SK-N-MC (cell line): Measurements from ENCODE around the gene SNRPA.
A peak's percentile ranks its signal among the peaks of the same experiment; 100 is the strongest.

ENCODE experiments used
- DNase-seq: peaks from one replicate; pipeline ENCODE4 v3.0.0-alpha.2; 2011; ENCODE audit warnings: low read depth, low spot score
- H3K27ac ChIP-seq: fragments of 200-600 bp; sonication (generic); 2 replicates; pipeline ENCODE4 v1.5.1; 2016; ENCODE audit warnings: mixed run types
- H3K36me3 ChIP-seq: fragments of 200-600 bp; sonication (generic); 2 replicates; pipeline ENCODE4 v1.6.1; 2017; ENCODE audit warnings: antibody characterized with exemption, low read length, mixed read lengths; ENCODE audit not compliant: insufficient read depth
- H3K4me3 ChIP-seq: fragments of 200-600 bp; sonication (generic); 2 replicates; pipeline ENCODE4 v1.5.1; 2016
- H3K9ac ChIP-seq: fragments of 200-600 bp; sonication (generic); 2 replicates; pipeline ENCODE4 v1.8.0; 2017; ENCODE audit warnings: mixed run types, mixed read lengths; ENCODE audit not compliant: insufficient read length
- H3K9me3 ChIP-seq: fragments of 200-600 bp; sonication (generic); 2 replicates; pipeline ENCODE4 v1.6.1; 2017; ENCODE audit warnings: low read depth, mild to moderate bottlenecking, antibody characterized with exemption, low read length, moderate library complexity, mixed read lengths
- EZH2 ChIP-seq: fragments of 200-600 bp; sonication (generic); IDR thresholded peaks from one replicate; pipeline ENCODE4 v1.6.1; 2017; ENCODE audit warnings: antibody characterized with exemption
- FOXP2 ChIP-seq: optimal IDR thresholded peaks from 2 replicates; pipeline ENCODE3; 2011; ENCODE audit warnings: mild to moderate bottlenecking, moderate library complexity; ENCODE audit not compliant: insufficient read depth; ENCODE audit errors: extremely low read length, control extremely low read depth
- POLR2AphosphoS5 ChIP-seq: IDR thresholded peaks from 2 replicates; pipeline ENCODE4 v1.6.1; 2012; ENCODE audit warnings: mild to moderate bottlenecking, low read depth, low read length, borderline replicate concordance

SNRPA gene

DNA sequence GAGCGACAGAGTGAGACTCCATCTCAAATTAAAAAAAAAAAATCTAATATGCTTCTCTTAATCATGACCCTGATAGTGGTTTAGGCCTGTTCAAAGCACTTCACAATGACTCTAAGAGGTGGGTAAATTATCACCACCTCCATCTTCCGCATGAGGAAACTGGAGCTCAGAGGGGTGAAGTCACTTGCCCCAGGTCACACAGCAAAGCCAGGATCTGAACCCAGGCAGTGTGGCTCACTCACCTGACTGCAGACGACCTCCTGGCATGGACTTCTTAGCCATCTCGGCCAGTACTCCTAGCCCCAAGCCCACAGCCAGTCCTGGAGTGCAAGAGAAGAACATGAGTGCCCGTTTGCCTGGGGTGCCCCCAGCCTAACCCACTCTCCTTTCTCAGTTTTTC lies 41.2 kb upstream of the SNRPA start:
- no peaks in the 10 kb centered on the region for H3K9me3 ChIP-seq
- H3K9ac ChIP-seq = no peak overlapping the region
- no peak for DNase-seq
- peaks cover 23% of the 10 kb centered on the region for H3K36me3 ChIP-seq
- H3K4me3 ChIP-seq = no peak overlapping the region
- TF ChIP-seq FOXP2 (no peak), POLR2AphosphoS5 (no peak), EZH2 (no peak)
- no peak overlapping the region for H3K27ac ChIP-seq

DNA sequence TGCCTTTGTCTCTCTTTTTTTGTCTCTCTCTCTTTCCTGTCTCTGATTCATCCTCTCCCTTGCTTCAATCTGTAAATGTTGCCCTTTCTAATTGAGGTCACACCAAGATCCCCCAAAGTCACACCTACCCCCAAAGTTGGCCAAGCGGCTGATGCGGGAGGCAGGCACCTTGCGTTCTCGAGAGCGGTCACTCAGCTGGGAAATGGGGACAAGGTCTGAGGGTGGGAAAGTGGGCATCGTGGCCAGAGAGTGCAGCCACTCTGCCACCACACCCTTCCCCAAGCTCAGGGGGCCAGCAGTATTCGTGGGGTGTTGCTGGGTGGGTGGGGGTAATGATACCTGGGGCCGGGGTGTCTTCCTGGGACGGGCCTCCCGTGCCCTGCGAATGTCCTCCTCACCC lies 37.1 kb upstream of the SNRPA start:
- TF ChIP-seq FOXP2 (no peak), POLR2AphosphoS5 (no peak), EZH2 (no peak)
- DNase-seq = no peak
- Histone ChIP-seq H3K36me3 (peaks cover 6% of the 10 kb centered on the region; the same call in 1 of the 2 replicates), H3K9ac (no peak overlapping the region), H3K27ac (no peak overlapping the region), H3K9me3 (no peaks in the 10 kb centered on the region), H3K4me3 (peak overlapping the region; percentile 99)

GRCh38 chr19:40714441-40715299 lies 36.3 kb upstream of the SNRPA start:
- DNase-seq = peak; percentile 77
- TF ChIP-seq FOXP2 = peak; percentile 47
- TF ChIP-seq POLR2AphosphoS5 = no peak; the same call in none of the 2 replicates
- Histone ChIP-seq H3K9me3 (no peaks in the 10 kb centered on the region), H3K4me3 (peak overlapping the region; percentile 99), H3K9ac (peak overlapping the region; percentile 60), H3K27ac (peak overlapping the region; percentile 97), H3K36me3 (peaks cover 3% of the 10 kb centered on the region; the same call in 1 of the 2 replicates)

DNA sequence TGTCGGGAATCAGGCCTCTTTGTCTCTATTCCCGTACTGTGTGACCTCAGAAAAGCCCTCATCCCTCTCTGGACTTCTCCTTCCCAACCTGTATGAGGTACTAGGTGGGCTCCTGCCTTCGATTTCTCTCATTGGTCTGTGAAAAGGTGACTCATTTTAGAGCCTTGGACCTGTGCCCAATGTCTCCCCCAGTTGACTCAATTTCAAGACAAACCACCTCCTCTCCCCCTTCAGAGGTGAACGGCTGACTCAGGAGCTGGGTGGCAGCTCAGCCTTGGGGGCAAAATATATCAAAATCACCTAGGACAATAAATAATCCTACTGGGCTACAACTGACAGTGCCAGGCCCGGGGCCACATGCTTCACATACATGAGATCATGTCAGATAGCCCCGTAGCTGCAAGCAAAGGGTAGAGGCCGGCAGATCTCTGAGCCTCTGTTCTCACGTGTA lies 34.9 kb upstream of the SNRPA start:
- TF ChIP-seq EZH2 = no peak
- TF ChIP-seq POLR2AphosphoS5 = no peak
- TF ChIP-seq FOXP2 = no peak
- Histone ChIP-seq H3K9ac (peak overlapping the region; percentile 84), H3K4me3 (peak overlapping the region; percentile 99), H3K36me3 (no peaks in the 10 kb centered on the region; the same call in 1 of the 2 replicates), H3K9me3 (no peaks in the 10 kb centered on the region), H3K27ac (peak overlapping the region; percentile 97)
- no peak for DNase-seq

DNA sequence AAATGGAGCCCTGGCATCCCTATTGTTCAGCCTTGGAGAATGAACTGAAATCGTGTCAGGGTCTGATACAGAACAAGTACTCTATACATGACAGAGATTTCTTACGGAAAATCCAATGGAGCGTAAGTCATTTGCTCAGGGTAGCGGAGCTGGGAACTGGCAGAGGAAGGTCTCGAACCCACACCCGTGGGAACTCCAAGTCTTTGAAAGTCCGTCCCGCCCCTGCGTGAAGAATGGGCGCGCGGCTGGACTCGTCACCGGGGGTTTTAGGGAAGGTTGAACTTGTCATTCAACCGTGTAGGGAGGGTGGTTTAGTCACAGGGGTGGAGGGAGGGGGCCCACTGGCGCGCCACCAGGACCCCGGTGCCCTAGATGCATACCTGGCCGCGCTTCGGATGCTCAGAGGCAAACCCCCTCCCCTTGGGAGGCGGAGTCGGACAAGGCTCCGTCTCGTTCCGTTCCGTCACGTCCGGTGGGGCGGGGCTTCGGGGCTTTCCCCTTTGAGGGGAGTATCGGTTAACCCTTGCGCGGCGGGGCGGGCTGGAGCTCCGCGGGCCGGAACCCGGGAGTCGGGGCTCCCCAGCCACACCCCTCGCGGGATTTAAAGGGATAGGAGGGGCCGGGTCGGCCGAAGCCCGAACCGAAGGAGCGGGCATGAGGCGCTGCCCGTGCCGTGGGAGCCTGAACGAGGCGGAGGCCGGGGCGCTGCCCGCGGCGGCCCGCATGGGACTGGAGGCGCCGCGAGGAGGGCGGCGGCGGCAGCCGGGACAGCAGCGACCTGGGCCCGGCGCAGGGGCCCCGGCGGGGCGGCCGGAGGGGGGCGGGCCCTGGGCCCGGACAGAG lies 34.3 kb upstream of the SNRPA start, which contains the start of the genes COQ8B and ITPKC:
Gene COQ8B, minus strand, starts transcription at position 405 of the 843 bp plus-strand sequence. CDS start 2,254 bp downstream, outside the sequence.
Gene ITPKC, plus strand, starts transcription at position 631 of the 843 bp plus-strand sequence. Its CDS starts 24 bp downstream, at position 655.
- Histone ChIP-seq H3K27ac (peak within 1 kb of the TSS; percentile 97), H3K9me3 (no peaks in the 10 kb centered on the region), H3K36me3 (no peaks in the 10 kb centered on the region; the same call in 1 of the 2 replicates), H3K9ac (peak within 1 kb of the TSS; percentile 84), H3K4me3 (peak within 1 kb of the TSS; percentile 99)
- TF ChIP-seq FOXP2 (no peak), POLR2AphosphoS5 (peak; percentile 76; the same call in 1 of the 2 replicates)
- DNase-seq = peak; percentile 61

- DNase-seq = no peak
- Histone ChIP-seq H3K9ac (peak overlapping the region; percentile 84), H3K36me3 (no peaks in the 10 kb centered on the region), H3K9me3 (no peaks in the 10 kb centered on the region), H3K27ac (no peak overlapping the region), H3K4me3 (peak overlapping the region; percentile 99)
- TF ChIP-seq POLR2AphosphoS5 = no peak
- no peak for TF ChIP-seq FOXP2
- TF ChIP-seq EZH2 = no peak
Observed at GRCh38 chr19:40717325-40717879, 33.6 kb upstream of the SNRPA start.

DNA sequence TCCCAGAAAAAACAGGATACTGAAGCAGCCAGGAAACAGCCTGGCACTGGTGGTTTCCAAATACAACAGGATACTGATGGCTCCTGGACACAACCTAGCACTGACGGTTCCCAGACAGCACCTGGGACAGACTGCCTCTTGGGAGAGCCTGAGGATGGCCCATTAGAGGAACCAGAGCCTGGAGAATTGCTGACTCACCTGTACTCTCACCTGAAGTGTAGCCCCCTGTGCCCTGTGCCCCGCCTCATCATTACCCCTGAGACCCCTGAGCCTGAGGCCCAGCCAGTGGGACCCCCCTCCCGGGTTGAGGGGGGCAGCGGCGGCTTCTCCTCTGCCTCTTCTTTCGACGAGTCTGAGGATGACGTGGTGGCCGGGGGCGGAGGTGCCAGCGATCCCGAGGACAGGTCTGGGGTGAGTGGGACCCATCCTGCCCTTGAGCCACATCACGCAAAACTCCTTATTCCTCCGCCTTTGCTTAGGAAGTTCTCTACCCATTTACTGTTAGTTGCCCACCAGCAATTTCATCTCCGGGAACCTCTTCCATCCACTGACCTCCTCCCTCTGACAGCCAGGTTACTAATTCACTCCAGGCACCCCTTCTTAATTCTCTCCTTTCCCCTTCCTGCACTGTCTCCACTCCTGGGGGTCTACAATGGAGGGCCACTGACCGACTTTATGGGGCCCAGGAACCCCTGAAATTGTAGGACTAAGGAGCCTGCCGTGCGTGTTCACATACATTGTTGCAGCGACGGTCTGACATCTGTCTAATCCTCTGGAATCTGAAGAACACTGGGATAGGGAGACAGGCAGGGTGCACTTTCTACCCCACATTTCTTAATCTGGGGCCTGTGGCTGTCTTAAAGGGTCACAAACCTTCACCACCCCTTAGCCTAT lies 32.9 kb upstream of the SNRPA start:
- H3K36me3 ChIP-seq = no peaks in the 10 kb centered on the region
- no peak for DNase-seq
- no peak overlapping the region for H3K27ac ChIP-seq
- no peaks in the 10 kb centered on the region for H3K9me3 ChIP-seq
- H3K9ac ChIP-seq = peak overlapping the region; percentile 84
- H3K4me3 ChIP-seq = peak overlapping the region; percentile 99
- TF ChIP-seq POLR2AphosphoS5 = no peak
- no peak for TF ChIP-seq FOXP2
